BLaER1 treated with 17β-estradiol and CSF1 and Interleukin-3, amounts not matched to agents 10 nM and 100 nM (cell line): ENCODE results near the gene BPIFB3.
"Not testable (repeated sequence)": the region's sequence is repeated elsewhere in the genome, so short reads cannot be mapped to it uniquely, and the experiment has no call there.

Experiments used
- H3K27ac ChIP-seq, 11 experiments: shearing (Covaris generic); formaldehyde crosslinking; 2 replicates each; pipeline ENCODE4 v1.8.1; 2022
- H3K27me3 ChIP-seq, 11 experiments: shearing (Covaris generic); formaldehyde crosslinking; 2 replicates each; pipeline ENCODE4 v1.8.1; 2022
- H3K36me3 ChIP-seq, 11 experiments: shearing (Covaris generic); formaldehyde crosslinking; 2 replicates each; pipeline ENCODE4 v1.8.1; 2022
- H3K4me1 ChIP-seq, 10 experiments: shearing (Covaris generic); formaldehyde crosslinking; 2 replicates each; pipeline ENCODE4 v1.8.1; 2022
- H3K4me2 ChIP-seq, 11 experiments: shearing (Covaris generic); formaldehyde crosslinking; 2 replicates each; pipeline ENCODE4 v1.8.1; 2022
- H3K4me3 ChIP-seq, 10 experiments: shearing (Covaris generic); formaldehyde crosslinking; 2 replicates each; pipeline ENCODE4 v1.8.1; 2022
- H3K9ac ChIP-seq, 11 experiments: shearing (Covaris generic); formaldehyde crosslinking; 2 replicates each; pipeline ENCODE4 v1.8.1; 2022
- H3K9me3 ChIP-seq, 11 experiments: shearing (Covaris generic); formaldehyde crosslinking; replicated peaks in 1 of 11; 2 replicates each; pipeline ENCODE4 v1.8.1; 2022
- H4K20me1 ChIP-seq, 11 experiments: shearing (Covaris generic); formaldehyde crosslinking; 2 replicates each; pipeline ENCODE4 v1.8.1; 2022
- Cebpa-rat ChIP-seq, 11 experiments: shearing (Covaris generic); IDR thresholded peaks; 2 replicates each; pipeline ENCODE4 v1.8.1; 2022

Gene BPIFB3

GRCh38 chr20:33113387-33113908 lies 59.7 kb downstream of the BPIFB3 start:
- H3K36me3 ChIP-seq = no peaks in the 10 kb centered on the region
- no peak overlapping the region for H3K27ac ChIP-seq
- H4K20me1 ChIP-seq = no peaks in the 10 kb centered on the region
- H3K27me3 ChIP-seq = no peaks in the 10 kb centered on the region
- H3K9me3 ChIP-seq = peaks cover 0 to 22% (median 5%) of the 10 kb centered on the region in 11 experiments; a peak in 10 of 22 replicates
- H3K9ac ChIP-seq = no peak overlapping the region
- H3K4me2 ChIP-seq = no peak overlapping the region
- H3K4me3 ChIP-seq = no peak overlapping the region
- no peaks in the 10 kb centered on the region for H3K4me1 ChIP-seq
- no peak for TF ChIP-seq Cebpa-rat (IDR thresholded peaks at IDR 0.05)

- not testable (repeated sequence) for H3K4me2 ChIP-seq, H3K4me3 ChIP-seq, H3K27ac ChIP-seq, H3K36me3 ChIP-seq, H4K20me1 ChIP-seq, H3K27me3 ChIP-seq, H3K9ac ChIP-seq
- Histone ChIP-seq H3K4me1 (peaks cover 0 to 15% (median 3%) of the 10 kb centered on the region in 10 experiments; a peak in 9 of 20 replicates), H3K9me3 (peaks cover 0 to 27% (median 15%) of the 10 kb centered on the region in 11 experiments; a peak in 13 of 22 replicates)
Observed at GRCh38 chr20:33115501-33115900, 61.8 kb downstream of the BPIFB3 start.

GRCh38 chr20:33119725-33120720 lies 66.3 kb downstream of the BPIFB3 start:
- H3K27ac ChIP-seq = peak overlapping the region in 5 of 11 experiments; percentile 33 to 80 (median 66); a peak in 9 of 22 replicates
- no peak overlapping the region for H3K4me3 ChIP-seq
- H4K20me1 ChIP-seq = no peaks in the 10 kb centered on the region
- TF ChIP-seq Cebpa-rat (IDR thresholded peaks at IDR 0.05) = no peak
- peak overlapping the region in 6 of 11 experiments; percentile 9 to 68 (median 57); a peak in 10 of 22 replicates for H3K4me2 ChIP-seq
- H3K9ac ChIP-seq = peak overlapping the region in 2 of 11 experiments; percentile 44 to 59; a peak in 4 of 22 replicates
- no peaks in the 10 kb centered on the region for H3K27me3 ChIP-seq
- no peaks in the 10 kb centered on the region for H3K36me3 ChIP-seq
- H3K9me3 ChIP-seq = peaks cover 19 to 45% (median 40%) of the 10 kb centered on the region in 11 experiments
- peaks cover 0 to 23% (median 4%) of the 10 kb centered on the region in 10 experiments; a peak in 9 of 20 replicates for H3K4me1 ChIP-seq

GRCh38 chr20:33120934-33121333 lies 67.2 kb downstream of the BPIFB3 start:
- H3K27me3 ChIP-seq = no peaks in the 10 kb centered on the region
- H4K20me1 ChIP-seq = no peaks in the 10 kb centered on the region
- no peak for TF ChIP-seq Cebpa-rat (IDR thresholded peaks at IDR 0.05)
- peak overlapping the region in 3 of 11 experiments; percentile 55 to 68 (median 64); a peak in 6 of 22 replicates for H3K4me2 ChIP-seq
- H3K9ac ChIP-seq = no peak overlapping the region
- peaks cover 17 to 45% (median 33%) of the 10 kb centered on the region in 11 experiments for H3K9me3 ChIP-seq
- H3K27ac ChIP-seq = peak overlapping the region in 3 of 11 experiments; percentile 66 to 80 (median 77); a peak in 6 of 22 replicates
- H3K4me1 ChIP-seq = peaks cover 0 to 23% (median 4%) of the 10 kb centered on the region in 10 experiments; a peak in 9 of 20 replicates
- no peaks in the 10 kb centered on the region for H3K36me3 ChIP-seq
- no peak overlapping the region for H3K4me3 ChIP-seq

GRCh38 chr20:33122297-33122696 lies 68.6 kb downstream of the BPIFB3 start:
- Histone ChIP-seq H3K4me1 (peaks cover 0 to 23% (median 4%) of the 10 kb centered on the region in 10 experiments; a peak in 9 of 20 replicates), H3K9me3 (peaks cover 17 to 45% (median 33%) of the 10 kb centered on the region in 11 experiments)
- H3K4me2 ChIP-seq, H4K20me1 ChIP-seq, H3K36me3 ChIP-seq, H3K9ac ChIP-seq, H3K27ac ChIP-seq, H3K27me3 ChIP-seq, H3K4me3 ChIP-seq: not testable (repeated sequence)
